Astrocyte (in vitro differentiated cells and primary cell): ENCODE data around the gene SPRY2. TPM values are rescaled to one million over a fixed set of nuclear protein-coding genes. Genes with fewer than 3 reads are reported as not detected.
A peak's percentile ranks its signal among the peaks of the same experiment; 100 is the strongest.
"Not testable (repeated sequence)": the region's sequence is repeated elsewhere in the genome, so short reads cannot be mapped to it uniquely, and the experiment has no call there.

Experiments
- DNase-seq: peaks from one replicate; pipeline ENCODE4 v3.0.0-alpha.2; 2010; ENCODE audit warnings: low read depth
- FAIRE-seq: peaks from 2 replicates; lab custom pipeline; 2011; peaks lifted over from hg19 to GRCh38; lab: Jason Lieb, UNC
- H2AFZ ChIP-seq: 2 replicates; pipeline ENCODE4 v1.6.0; 2012; ENCODE audit warnings: low read depth, low read length, inconsistent platforms
- H3K27ac ChIP-seq: 2 replicates; pipeline ENCODE4 v1.5.1; 2011; ENCODE audit warnings: low read depth, low read length, inconsistent platforms
- H3K27me3 ChIP-seq: 2 replicates; pipeline ENCODE4 v1.6.0; 2011; ENCODE audit warnings: low read length, inconsistent platforms; ENCODE audit not compliant: insufficient read depth
- H3K36me3 ChIP-seq: 2 replicates; pipeline ENCODE4 v1.5.1; 2011; ENCODE audit warnings: low read length, inconsistent platforms; ENCODE audit not compliant: insufficient read depth
- H3K4me1 ChIP-seq: 2 replicates; pipeline ENCODE4 v1.5.1; 2011; ENCODE audit warnings: low read length, inconsistent platforms; ENCODE audit not compliant: insufficient read depth
- H3K4me2 ChIP-seq: 2 replicates; pipeline ENCODE4 v1.6.0; 2012; ENCODE audit warnings: low read length, inconsistent platforms
- H3K4me3 ChIP-seq: 2 replicates; pipeline ENCODE4 v1.5.1; 2011; ENCODE audit warnings: low read depth, mild to moderate bottlenecking, low read length, inconsistent platforms; ENCODE audit not compliant: insufficient read depth
- H3K79me2 ChIP-seq: 2 replicates; pipeline ENCODE4 v1.6.0; 2012; ENCODE audit warnings: mild to moderate bottlenecking, low read length, inconsistent platforms; ENCODE audit not compliant: insufficient read depth
- H3K9ac ChIP-seq: 2 replicates; pipeline ENCODE4 v1.6.0; 2012; ENCODE audit warnings: mild to moderate bottlenecking, low read length, inconsistent platforms
- H3K9me3 ChIP-seq: 2 replicates; pipeline ENCODE4 v1.5.1; 2012; ENCODE audit warnings: low read depth, mild to moderate bottlenecking, low read length, inconsistent platforms; ENCODE audit not compliant: insufficient read depth
- H4K20me1 ChIP-seq: 2 replicates; pipeline ENCODE4 v1.6.0; 2012; ENCODE audit warnings: low read length, inconsistent platforms; ENCODE audit not compliant: insufficient read depth
- H3K27ac Mint-ChIP-seq: one replicate; pipeline ENCODE4 v1.8.0; 2021; ENCODE audit warnings: mild to moderate bottlenecking, mixed read lengths; ENCODE audit not compliant: unreplicated experiment
- H3K27me3 Mint-ChIP-seq: one replicate; pipeline ENCODE4 v1.8.0; 2021; ENCODE audit warnings: low read depth, mixed read lengths; ENCODE audit not compliant: unreplicated experiment
- H3K36me3 Mint-ChIP-seq: one replicate; pipeline ENCODE4 v1.8.0; 2021; ENCODE audit warnings: low read depth, mixed read lengths; ENCODE audit not compliant: unreplicated experiment
- H3K4me1 Mint-ChIP-seq: one replicate; pipeline ENCODE4 v1.8.0; 2021; ENCODE audit warnings: low read depth, mixed read lengths; ENCODE audit not compliant: unreplicated experiment
- H3K4me3 Mint-ChIP-seq: one replicate; pipeline ENCODE4 v1.8.0; 2021; ENCODE audit warnings: mild to moderate bottlenecking, moderate library complexity, mixed read lengths; ENCODE audit not compliant: unreplicated experiment
- H3K9me3 Mint-ChIP-seq: one replicate; pipeline ENCODE4 v1.8.0; 2021; ENCODE audit warnings: mild to moderate bottlenecking, mixed read lengths; ENCODE audit not compliant: unreplicated experiment
- EZH2 ChIP-seq: IDR thresholded peaks from 2 replicates; pipeline ENCODE4 v1.6.1; 2012; ENCODE audit warnings: mild to moderate bottlenecking, low read length, inconsistent platforms; ENCODE audit not compliant: insufficient read depth
- total RNA-seq: library from RNA; stranded (reverse); gene quantifications from 2 replicates; pipeline ENCODE4 v1.2.1, GENCODE V29; 2021
- TF ChIP-seq, protein P1 (sequence below): IDR thresholded peaks from 2 replicates; pipeline ENCODE4 v1.5.1; 2011; ENCODE audit warnings: low read depth, mild to moderate bottlenecking, inconsistent platforms, low read length, moderate library complexity; ENCODE audit not compliant: insufficient read depth

Gene SPRY2
- total RNA-seq, 1 donor from 2014 or later = 57.7 TPM

DNA sequence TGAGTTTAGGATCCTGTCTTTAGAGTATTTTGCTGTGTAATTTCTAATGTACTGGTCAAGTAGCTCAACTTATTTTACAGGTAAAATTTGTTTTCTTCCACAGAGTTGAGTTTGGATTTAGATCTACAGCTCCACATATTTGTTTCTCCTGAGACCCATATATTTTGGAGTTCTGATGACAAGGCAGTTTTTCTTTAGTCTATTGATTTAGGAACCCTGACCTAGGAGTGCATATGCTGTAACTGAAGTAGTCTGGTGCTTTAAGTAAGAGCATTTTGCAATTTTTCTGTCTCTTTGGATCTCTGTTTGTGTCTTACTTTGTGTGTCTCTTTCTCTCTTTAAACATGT is 19.5 kb upstream of the SPRY2 start:
- Histone ChIP-seq H3K4me3 (no peak overlapping the region), H3K9me3 (no peaks in the 10 kb centered on the region), H3K9ac (no peak overlapping the region), H2AFZ (no peak overlapping the region), H4K20me1 (no peaks in the 10 kb centered on the region), H3K27me3 (no peaks in the 10 kb centered on the region), H3K79me2 (no peaks in the 10 kb centered on the region), H3K4me2 (no peak overlapping the region), H3K4me1 (no peaks in the 10 kb centered on the region), H3K36me3 (no peaks in the 10 kb centered on the region), H3K27ac (no peak overlapping the region)
- peak overlapping the region; percentile 0 for H3K27ac Mint-ChIP-seq
- peaks cover 21% of the 10 kb centered on the region for H3K4me1 Mint-ChIP-seq
- FAIRE-seq = no peak
- H3K27me3 Mint-ChIP-seq = no peaks in the 10 kb centered on the region
- no peak for DNase-seq
- H3K9me3 Mint-ChIP-seq = no peaks in the 10 kb centered on the region
- no peak for TF ChIP-seq EZH2
- TF ChIP-seq, protein P1, sequence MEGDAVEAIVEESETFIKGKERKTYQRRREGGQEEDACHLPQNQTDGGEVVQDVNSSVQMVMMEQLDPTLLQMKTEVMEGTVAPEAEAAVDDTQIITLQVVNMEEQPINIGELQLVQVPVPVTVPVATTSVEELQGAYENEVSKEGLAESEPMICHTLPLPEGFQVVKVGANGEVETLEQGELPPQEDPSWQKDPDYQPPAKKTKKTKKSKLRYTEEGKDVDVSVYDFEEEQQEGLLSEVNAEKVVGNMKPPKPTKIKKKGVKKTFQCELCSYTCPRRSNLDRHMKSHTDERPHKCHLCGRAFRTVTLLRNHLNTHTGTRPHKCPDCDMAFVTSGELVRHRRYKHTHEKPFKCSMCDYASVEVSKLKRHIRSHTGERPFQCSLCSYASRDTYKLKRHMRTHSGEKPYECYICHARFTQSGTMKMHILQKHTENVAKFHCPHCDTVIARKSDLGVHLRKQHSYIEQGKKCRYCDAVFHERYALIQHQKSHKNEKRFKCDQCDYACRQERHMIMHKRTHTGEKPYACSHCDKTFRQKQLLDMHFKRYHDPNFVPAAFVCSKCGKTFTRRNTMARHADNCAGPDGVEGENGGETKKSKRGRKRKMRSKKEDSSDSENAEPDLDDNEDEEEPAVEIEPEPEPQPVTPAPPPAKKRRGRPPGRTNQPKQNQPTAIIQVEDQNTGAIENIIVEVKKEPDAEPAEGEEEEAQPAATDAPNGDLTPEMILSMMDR = no peak
- H3K4me3 Mint-ChIP-seq = no peak overlapping the region
- peaks cover 1% of the 10 kb centered on the region for H3K36me3 Mint-ChIP-seq

DNA sequence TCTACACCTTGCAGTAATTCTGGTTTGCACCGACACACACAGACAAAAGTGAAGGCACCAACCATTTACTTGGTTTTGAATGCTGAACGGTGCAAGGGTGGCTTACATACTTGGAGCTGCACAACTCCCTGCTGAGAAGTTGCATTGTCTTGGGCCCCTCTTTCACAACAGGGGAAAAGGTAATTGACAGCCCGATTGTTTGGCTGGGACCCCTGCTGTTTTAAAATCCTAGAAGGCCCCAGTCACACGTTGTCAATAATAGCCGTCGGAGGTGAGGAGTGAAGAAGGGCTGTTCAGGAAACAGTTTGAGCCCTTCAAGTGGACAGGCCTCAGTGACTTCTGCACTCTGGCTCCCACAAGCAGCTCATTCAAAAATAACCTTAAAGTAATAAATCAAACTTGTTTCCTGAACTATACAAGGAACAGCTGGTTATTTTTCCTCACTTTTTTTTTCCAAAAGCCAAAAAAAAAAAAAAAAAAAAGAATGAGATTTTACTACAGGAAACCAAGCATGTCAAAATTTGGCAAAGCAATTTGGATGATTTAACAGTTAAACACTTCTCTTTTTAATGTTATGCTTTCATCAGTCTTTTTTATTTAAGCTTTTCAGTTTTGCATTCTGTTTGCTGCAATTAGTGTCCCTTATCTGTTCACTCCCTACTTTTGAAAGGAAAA is 19.0 kb upstream of the SPRY2 start:
- no peaks in the 10 kb centered on the region for H3K27me3 ChIP-seq
- H3K36me3 Mint-ChIP-seq = peaks cover 1% of the 10 kb centered on the region
- H3K4me1 ChIP-seq = no peaks in the 10 kb centered on the region
- no peak for TF ChIP-seq EZH2
- TF ChIP-seq, protein P1 = no peak
- H3K36me3 ChIP-seq = no peaks in the 10 kb centered on the region
- no peaks in the 10 kb centered on the region for H3K9me3 Mint-ChIP-seq
- no peak overlapping the region for H3K4me3 Mint-ChIP-seq
- no peak overlapping the region for H3K9ac ChIP-seq
- FAIRE-seq (no peak), DNase-seq (peak; percentile 21)
- peak overlapping the region; percentile 14 for H2AFZ ChIP-seq
- H3K4me3 ChIP-seq = no peak overlapping the region
- peak overlapping the region; percentile 0 for H3K27ac Mint-ChIP-seq
- no peaks in the 10 kb centered on the region for H3K79me2 ChIP-seq
- H3K9me3 ChIP-seq = no peaks in the 10 kb centered on the region
- H3K27me3 Mint-ChIP-seq = no peaks in the 10 kb centered on the region
- H3K27ac ChIP-seq = no peak overlapping the region
- H4K20me1 ChIP-seq = no peaks in the 10 kb centered on the region
- H3K4me2 ChIP-seq = no peak overlapping the region
- peaks cover 21% of the 10 kb centered on the region for H3K4me1 Mint-ChIP-seq

DNA sequence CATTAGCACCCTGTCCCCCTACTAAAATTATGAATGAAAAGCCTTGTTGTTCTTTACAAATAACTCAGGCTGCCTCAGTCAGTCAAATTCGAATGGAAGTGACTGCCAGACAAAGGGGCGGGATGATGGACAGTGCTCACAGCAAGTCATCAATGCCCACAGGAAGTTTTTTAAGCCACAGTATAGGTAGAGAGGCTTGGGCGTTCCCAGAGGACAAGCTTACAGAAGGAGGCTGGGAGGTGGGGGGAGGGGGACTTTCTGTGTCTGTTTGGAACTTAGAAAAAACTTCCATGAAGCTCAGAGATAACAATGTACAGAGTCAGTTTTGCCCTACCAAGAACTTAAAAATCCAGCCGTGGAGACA is 18.5 kb upstream of the SPRY2 start:
- TF ChIP-seq EZH2 = no peak
- TF ChIP-seq, protein P1 = no peak
- Mint-ChIP-seq H3K27ac (peak overlapping the region; percentile 63), H3K4me1 (peaks cover 20% of the 10 kb centered on the region), H3K36me3 (peaks cover 1% of the 10 kb centered on the region), H3K9me3 (no peaks in the 10 kb centered on the region), H3K4me3 (no peak overlapping the region), H3K27me3 (no peaks in the 10 kb centered on the region)
- Histone ChIP-seq H3K9me3 (no peaks in the 10 kb centered on the region), H3K4me2 (no peak overlapping the region), H3K27ac (no peak overlapping the region), H3K79me2 (no peaks in the 10 kb centered on the region), H3K36me3 (no peaks in the 10 kb centered on the region), H3K27me3 (no peaks in the 10 kb centered on the region), H3K4me3 (no peak overlapping the region), H2AFZ (peak overlapping the region; percentile 14), H3K4me1 (no peaks in the 10 kb centered on the region), H4K20me1 (no peaks in the 10 kb centered on the region), H3K9ac (no peak overlapping the region)
- FAIRE-seq = no peak
- DNase-seq = no peak

- not testable (repeated sequence) for H3K4me1 Mint-ChIP-seq, H2AFZ ChIP-seq, H3K4me3 ChIP-seq, DNase-seq, H3K9me3 Mint-ChIP-seq, H3K27ac Mint-ChIP-seq, H3K9me3 ChIP-seq, H3K27ac ChIP-seq, H3K79me2 ChIP-seq, H3K9ac ChIP-seq, H3K27me3 Mint-ChIP-seq, H3K4me1 ChIP-seq, H3K36me3 ChIP-seq, H3K27me3 ChIP-seq, H3K4me3 Mint-ChIP-seq, H3K36me3 Mint-ChIP-seq, FAIRE-seq, H3K4me2 ChIP-seq, H4K20me1 ChIP-seq
Measured at GRCh38 chr13:80355496-80356094, 14.7 kb upstream of the SPRY2 start.
